Measurements from ENCODE around the gene APCDD1L.

APCDD1L gene

DNA sequence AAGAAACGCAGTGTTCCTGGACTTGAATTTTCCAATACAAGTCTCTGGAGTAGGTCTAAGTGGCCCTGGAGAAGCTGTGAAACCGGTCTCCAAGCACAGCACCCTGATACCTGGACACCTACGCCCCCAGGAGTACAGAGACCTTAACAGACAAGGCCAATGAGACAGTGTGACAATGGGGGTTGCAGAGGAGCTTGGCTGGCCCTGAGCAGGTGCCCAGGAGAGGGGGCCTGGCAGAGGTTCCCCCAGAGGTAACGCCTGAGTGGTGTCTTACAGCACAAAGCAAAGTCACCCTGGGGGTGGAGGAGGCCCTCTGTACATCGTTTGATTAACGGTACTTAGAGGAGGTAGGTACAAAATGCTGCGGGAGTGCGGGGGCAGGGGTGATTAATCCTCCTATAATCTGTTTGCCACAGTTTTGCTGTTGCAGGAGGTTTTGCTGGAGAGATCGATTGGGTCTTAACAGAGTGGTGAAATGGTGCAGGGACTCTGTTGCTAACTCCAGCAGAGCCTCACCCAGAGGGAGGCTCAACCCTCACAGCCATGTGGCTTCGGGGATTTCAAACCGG, 37.3 kb upstream of the APCDD1L start:
- H3K4me1 ChIP-seq (ENCODE audit: insufficient read depth, low read length, severe bottlenecking): no peaks in the 10 kb centered on the region
- H3K4me3 ChIP-seq (ENCODE audit: low read depth, low read length, poor library complexity, severe bottlenecking): no peak overlapping the region
- no peak for TF ChIP-seq CTCF (IDR thresholded peaks at IDR 0.05; ENCODE audit: low read length)
- no peak for TF ChIP-seq EZH2 (IDR thresholded peaks at IDR 0.05; ENCODE audit: borderline replicate concordance, low read length)
- no peak overlapping the region for H2AFZ ChIP-seq (ENCODE audit: low read length)
- H3F3A ChIP-seq (ENCODE audit: insufficient read depth, low read length): no peaks in the 10 kb centered on the region
- no peak overlapping the region for H3K4me2 ChIP-seq (ENCODE audit: low read length)
- peaks cover 9% of the 10 kb centered on the region for H3K27me3 ChIP-seq (ENCODE audit: insufficient read depth, low read length)
- no peaks in the 10 kb centered on the region for H3K9me3 ChIP-seq (ENCODE audit: low read length)
- no peaks in the 10 kb centered on the region for H3K36me3 ChIP-seq (ENCODE audit: insufficient read depth, low read length)
- H3K79me2 ChIP-seq (ENCODE audit: insufficient read depth, low read length): no peaks in the 10 kb centered on the region
- H3K9ac ChIP-seq (ENCODE audit: low read length): no peak overlapping the region
- no peak overlapping the region for H3K27ac ChIP-seq (ENCODE audit: low read depth, low read length, poor library complexity, severe bottlenecking)
- H4K20me1 ChIP-seq (ENCODE audit: insufficient read depth, low read length): no peaks in the 10 kb centered on the region
- no peaks in the 10 kb centered on the region for H3K9me2 ChIP-seq (ENCODE audit: low read depth, low read length)

GRCh38 chr20:58551631-58552030, 36.4 kb upstream of the APCDD1L start:
- Histone ChIP-seq H3K9ac (ENCODE audit: low read length) (no peak overlapping the region), H3K27me3 (ENCODE audit: insufficient read depth, low read length) (peaks cover 5% of the 10 kb centered on the region), H4K20me1 (ENCODE audit: insufficient read depth, low read length) (no peaks in the 10 kb centered on the region)

GRCh38 chr20:58550275-58551059, 35.3 kb upstream of the APCDD1L start:
- TF ChIP-seq EZH2 (IDR thresholded peaks at IDR 0.05; ENCODE audit: borderline replicate concordance, low read length) (no peak), CTCF (IDR thresholded peaks at IDR 0.05; ENCODE audit: low read length) (no peak)
- Histone ChIP-seq H3K9ac (ENCODE audit: low read length) (no peak overlapping the region), H3F3A (ENCODE audit: insufficient read depth, low read length) (no peaks in the 10 kb centered on the region), H3K27ac (ENCODE audit: low read depth, low read length, poor library complexity, severe bottlenecking) (no peak overlapping the region), H4K20me1 (ENCODE audit: insufficient read depth, low read length) (no peaks in the 10 kb centered on the region), H3K27me3 (ENCODE audit: insufficient read depth, low read length) (peaks cover 5% of the 10 kb centered on the region), H3K9me2 (ENCODE audit: low read depth, low read length) (no peaks in the 10 kb centered on the region), H3K4me2 (ENCODE audit: low read length) (no peak overlapping the region), H3K36me3 (ENCODE audit: insufficient read depth, low read length) (no peaks in the 10 kb centered on the region), H3K9me3 (ENCODE audit: low read length) (no peaks in the 10 kb centered on the region), H2AFZ (ENCODE audit: low read length) (no peak overlapping the region), H3K4me1 (ENCODE audit: insufficient read depth, low read length, severe bottlenecking) (no peaks in the 10 kb centered on the region), H3K4me3 (ENCODE audit: low read depth, low read length, poor library complexity, severe bottlenecking) (no peak overlapping the region), H3K79me2 (ENCODE audit: insufficient read depth, low read length) (no peaks in the 10 kb centered on the region)

More at GRCh38 chr20:58551631-58552030, 36.4 kb upstream of the APCDD1L start:
- no peak overlapping the region for H2AFZ ChIP-seq (ENCODE audit: low read length)
- H3K4me2 ChIP-seq (ENCODE audit: low read length): no peak overlapping the region
- H3K4me1 ChIP-seq (ENCODE audit: insufficient read depth, low read length, severe bottlenecking): no peaks in the 10 kb centered on the region
- H3K9me2 ChIP-seq (ENCODE audit: low read depth, low read length): no peaks in the 10 kb centered on the region
- no peak overlapping the region for H3K27ac ChIP-seq (ENCODE audit: low read depth, low read length, poor library complexity, severe bottlenecking)
- H3F3A ChIP-seq (ENCODE audit: insufficient read depth, low read length): no peaks in the 10 kb centered on the region
- no peaks in the 10 kb centered on the region for H3K36me3 ChIP-seq (ENCODE audit: insufficient read depth, low read length)
- no peaks in the 10 kb centered on the region for H3K79me2 ChIP-seq (ENCODE audit: insufficient read depth, low read length)
- no peaks in the 10 kb centered on the region for H3K9me3 ChIP-seq (ENCODE audit: low read length)
- no peak overlapping the region for H3K4me3 ChIP-seq (ENCODE audit: low read depth, low read length, poor library complexity, severe bottlenecking)
- TF ChIP-seq CTCF (IDR thresholded peaks at IDR 0.05; ENCODE audit: low read length) (no peak), EZH2 (IDR thresholded peaks at IDR 0.05; ENCODE audit: borderline replicate concordance, low read length) (no peak)
